ENCODE data around the gene TBC1D22A.
"Not testable (repeated sequence)": the region's sequence is repeated elsewhere in the genome, so short reads cannot be mapped to it uniquely, and the experiment has no call there.

The TBC1D22A gene

DNA sequence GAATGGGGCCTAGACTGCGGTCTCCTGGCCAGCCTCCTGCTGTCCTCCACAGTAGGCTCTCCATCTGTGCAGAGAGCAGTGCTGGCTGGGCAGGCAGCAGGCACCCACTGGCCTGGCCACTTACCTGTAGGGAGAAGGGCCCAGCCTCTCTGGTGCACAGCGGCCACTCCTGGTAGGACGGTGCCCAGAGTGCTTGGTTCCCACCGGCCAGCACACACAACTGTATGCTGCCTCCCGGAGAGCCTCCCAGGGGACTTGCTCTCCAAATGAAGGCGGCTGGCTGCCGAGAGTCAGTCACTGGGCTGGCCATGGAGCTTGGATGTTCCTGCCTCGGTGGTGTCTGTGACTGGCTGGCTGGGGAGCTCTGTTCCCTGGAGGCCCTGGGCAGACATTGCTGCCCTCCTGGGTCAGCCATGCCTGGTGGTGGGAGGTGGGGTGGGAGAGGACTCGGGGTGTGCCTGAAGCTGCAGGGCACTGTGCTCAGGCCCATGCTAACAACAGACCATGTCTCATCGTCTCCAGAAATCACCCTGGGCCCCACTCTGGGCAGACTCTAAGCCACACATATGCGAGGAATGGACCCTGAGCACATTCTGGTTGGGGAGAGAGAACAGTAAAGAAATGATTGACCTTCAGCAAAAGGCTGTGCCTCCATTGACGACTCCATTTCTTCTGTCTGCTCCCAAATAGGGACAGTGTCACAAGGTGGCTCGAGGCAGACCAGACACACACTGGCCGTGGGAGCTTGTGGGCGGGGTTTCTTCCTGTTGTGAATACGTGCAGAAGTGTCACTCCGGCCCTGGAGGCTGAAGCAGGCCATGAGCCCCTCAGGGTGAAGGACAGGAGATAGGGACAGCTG lies 350.8 kb downstream of the TBC1D22A start:
- DNase-seq = no peak

DNA sequence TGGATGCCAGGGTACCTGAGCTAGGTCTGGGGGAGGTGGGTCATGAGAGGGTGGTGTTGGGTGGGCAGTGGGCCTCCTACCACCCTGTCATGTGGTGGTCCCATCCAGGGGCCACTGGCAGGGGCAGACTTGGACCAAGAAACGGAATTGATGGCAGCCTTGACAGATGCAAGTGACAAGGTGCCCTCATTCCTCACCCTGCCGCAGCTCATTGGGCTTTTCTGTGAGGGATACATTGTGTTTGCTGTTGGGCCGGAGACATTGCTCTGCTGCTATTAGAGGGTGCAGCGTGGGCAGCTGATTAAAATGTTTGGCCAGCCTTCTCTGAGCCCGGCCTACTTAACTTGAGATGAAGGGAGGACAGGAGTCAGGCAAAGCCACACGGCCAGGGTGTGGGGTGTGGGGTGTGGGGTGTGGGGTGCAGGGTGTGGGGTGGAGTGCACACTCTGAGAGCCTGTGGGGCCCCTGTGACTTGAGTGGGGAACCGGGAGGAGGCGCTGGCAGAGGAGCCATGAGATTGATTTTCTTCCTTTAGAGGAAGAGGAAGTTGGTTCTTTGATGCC lies 351.5 kb downstream of the TBC1D22A start:
- DNase-seq = no peak

DNA sequence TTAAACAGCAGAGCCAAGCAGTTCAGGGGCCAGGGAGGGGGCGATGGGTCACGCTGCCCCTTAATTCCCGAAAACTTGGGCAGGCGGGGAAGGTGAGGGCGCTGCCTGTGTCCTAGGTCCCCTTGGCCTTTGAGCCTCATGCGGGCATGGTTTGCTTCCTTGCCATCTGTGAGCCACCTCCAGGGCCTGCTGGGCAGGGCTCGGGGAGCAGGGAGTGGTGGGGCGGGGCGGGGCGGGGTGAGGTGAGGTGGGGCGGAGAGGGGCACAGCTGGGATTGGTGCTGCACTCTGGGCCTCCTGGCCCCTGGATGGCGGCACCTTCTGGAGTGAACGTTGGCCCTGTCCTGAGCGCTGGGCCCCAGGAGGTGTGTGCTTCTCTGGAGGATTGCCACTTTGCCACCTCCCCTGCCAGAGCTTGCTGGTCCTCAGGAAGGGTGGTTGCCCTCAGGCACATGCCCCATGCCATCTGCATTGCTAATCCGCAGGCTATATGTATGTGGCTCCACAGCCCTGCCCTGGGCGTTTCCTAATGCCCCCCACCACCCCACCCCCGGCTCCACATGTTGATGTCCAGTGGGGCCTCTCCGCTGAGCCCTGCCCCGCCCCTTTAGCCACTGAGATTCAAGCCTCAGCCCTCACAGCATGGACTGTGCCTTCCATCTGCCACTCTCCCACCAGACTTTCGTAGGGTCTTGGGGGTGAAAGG lies 352.5 kb downstream of the TBC1D22A start:
- no peak for DNase-seq

DNA sequence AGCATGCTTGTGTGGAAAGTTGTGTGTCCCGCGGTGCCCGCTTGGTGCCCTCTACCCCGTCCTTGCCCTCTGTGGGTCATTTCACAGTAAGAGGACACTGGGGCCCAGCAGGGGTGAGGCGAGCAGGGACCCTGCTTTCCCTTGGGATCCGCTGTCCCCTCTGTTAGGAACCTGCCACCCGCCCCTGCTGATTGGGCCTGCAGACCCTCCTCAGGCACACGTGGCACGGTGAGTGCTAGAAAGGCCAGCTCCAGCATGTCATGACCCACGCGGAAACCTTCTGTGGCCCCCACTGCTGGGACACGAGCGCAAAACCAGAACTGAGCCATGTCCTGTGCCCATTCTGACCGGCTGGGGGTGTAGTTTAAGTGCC lies 353.1 kb downstream of the TBC1D22A start:
- DNase-seq = no peak

DNA sequence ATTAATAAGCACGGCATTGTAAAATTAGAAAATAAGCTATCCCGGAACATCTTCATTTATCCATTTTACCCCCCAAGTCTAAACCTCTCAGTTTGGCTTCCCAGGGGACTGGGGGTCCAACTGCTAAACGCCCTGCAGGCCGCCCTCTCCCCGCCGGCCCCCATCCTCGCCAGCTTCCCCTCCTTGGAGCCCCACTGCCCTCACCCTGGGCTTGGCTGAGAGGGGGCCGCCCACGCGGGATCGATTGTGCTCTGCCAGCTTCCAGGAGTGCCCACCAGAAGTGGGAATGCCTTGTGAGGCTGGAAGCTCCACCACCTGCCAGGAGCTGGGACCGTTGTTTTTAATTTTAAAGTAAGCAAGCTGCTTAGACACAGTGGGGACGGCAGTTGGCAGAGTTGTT lies 353.5 kb downstream of the TBC1D22A start:
- no peak for DNase-seq

DNA sequence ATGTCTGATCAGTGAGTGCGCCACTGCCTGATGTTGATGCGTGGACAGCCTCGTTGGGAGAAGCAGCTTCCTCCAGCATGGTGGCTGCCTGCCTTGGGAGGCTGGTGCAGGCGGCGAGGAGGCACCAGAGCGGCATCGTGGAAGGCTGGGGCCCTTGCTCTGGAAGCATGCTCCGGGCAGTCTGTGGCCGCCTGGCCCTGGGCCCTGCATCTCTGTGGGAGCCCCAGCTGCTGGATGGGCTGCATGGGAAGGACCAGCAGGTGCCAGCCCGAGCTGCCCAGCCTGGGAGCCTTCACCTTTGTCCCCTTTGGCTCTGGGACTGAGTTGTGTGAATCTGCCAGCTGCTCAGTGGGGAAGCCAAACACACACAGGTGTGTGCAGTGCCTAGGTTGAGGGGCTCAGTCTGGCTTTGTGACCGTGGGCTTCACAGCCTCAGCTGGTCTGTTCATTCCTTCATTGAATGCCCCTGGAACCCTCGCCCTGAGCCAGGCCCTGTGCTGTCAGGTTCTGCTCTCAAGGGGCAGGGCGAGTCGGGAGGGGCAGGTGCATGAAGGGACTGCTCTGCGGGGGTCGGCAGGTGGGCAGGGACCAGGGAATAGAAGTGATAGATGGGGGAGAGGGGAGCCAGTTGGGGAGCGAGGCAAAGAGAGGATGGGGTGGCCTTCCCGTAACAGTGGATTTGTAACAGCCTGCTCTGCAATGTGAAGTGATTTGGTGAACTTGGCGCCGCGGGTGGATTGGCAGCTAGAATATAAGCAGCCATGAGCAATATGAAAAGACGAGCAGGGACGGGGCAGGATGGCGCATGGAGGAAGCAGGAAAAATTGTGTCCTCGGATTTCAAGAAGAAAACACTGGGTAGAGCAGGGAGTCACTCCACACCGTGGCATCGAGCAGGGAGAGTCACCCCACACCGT lies 354.2 kb downstream of the TBC1D22A start:
- DNase-seq = no peak

DNA sequence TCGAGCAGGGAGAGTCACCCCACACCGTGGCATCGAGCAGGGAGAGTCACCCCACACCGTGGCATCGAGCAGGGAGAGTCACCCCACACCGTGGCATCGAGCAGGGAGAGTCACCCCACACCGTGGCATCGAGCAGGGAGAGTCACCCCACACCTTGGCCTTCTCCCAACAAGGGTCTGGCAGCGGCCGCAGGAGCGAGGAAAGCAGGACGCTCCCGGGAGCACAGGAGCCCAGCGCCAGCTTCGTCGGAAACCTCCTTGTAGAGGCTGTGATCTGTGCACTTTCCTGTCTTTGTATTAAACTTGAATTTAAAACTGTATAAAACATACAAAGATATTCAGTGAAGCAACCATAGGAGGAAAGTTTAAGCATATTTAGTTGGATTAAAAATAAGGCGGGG lies 355.0 kb downstream of the TBC1D22A start:
- DNase-seq = not testable (repeated sequence)

DNA sequence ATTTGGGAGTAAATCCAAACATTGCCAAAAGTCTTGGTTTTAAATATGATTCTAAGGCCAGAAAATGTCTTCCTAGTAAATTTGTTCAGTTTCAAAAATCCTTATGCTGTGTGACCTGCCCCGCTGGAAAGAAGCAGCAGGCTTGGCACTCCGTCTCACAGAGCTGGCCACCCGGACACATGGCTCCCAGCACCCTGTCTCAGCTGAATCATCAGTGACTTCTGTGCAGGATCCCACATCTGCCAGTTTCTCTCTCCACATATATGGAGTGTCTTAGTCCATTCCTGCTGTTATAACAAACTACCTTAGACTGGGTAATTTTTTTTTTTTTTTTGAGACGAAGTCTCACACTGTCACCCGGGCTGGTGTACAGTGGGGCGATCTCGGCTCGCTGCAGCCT lies 356.7 kb downstream of the TBC1D22A start:
- DNase-seq = no peak

DNA sequence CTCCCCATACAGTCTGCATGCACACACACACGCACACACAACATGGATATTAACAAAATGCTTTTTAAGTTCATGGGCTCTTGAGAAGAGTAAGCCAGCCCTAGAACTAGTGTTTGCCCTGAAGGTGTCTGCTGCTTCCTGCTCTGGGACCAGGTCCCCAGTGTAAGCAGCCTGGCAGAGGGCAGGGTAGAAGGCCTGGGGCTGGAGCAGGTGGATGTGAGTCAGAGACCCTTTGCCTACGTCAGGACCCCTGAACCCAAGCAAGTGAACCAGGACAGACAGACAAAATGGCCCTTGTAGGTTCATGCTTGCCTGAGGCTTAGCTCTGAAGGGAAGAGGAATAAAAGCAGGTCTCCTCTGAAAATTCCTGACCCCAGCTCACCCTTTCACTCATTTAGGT lies 357.9 kb downstream of the TBC1D22A start:
- DNase-seq = no peak

DNA sequence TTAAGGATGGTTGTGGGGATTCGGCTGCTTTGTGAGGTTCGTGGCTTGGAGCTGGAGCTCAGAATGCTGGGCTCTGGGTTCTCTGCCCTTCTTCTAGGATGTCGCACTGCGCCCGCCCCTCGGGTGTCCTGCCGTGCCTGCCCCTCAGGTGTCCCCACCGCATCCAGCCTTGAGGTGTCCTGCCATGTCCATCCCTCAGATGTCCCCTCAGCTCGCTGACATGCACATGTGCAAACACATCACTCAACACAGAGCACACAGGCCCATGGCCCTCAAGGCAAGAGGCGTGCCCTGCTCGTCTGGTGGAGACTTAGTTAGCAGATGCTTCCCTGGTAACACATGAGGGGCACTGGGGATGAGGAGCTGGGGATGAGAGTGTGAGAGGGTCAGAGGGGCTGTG lies 359.3 kb downstream of the TBC1D22A start:
- DNase-seq = no peak

DNA sequence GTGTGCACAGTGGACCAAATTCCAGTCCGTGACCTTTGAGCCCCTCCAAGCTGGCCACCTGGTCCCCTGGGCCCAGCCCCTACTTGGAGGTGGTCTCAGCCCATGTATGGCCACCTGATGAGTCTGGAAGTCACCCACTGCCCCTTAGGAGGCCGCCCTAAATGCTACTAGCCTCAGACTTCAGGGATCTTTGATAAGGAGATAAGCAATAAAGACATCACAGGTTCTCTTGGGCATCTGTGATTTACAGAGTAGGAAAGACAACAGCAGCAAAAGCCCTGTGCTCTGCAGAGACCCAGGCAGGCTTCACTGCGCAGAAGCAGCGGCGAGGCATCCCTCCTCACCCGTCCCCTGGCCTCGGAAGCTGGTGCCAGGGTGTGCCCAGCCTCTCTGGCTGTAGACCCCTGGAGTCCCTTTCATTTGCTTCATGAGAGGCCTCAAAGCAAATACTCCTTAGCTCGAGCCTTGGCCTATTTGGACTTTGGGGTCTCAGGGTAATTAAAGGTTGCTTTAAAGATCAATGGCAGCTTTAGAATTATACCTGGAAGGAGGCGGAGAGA lies 360.1 kb downstream of the TBC1D22A start:
- no peak for DNase-seq

DNA sequence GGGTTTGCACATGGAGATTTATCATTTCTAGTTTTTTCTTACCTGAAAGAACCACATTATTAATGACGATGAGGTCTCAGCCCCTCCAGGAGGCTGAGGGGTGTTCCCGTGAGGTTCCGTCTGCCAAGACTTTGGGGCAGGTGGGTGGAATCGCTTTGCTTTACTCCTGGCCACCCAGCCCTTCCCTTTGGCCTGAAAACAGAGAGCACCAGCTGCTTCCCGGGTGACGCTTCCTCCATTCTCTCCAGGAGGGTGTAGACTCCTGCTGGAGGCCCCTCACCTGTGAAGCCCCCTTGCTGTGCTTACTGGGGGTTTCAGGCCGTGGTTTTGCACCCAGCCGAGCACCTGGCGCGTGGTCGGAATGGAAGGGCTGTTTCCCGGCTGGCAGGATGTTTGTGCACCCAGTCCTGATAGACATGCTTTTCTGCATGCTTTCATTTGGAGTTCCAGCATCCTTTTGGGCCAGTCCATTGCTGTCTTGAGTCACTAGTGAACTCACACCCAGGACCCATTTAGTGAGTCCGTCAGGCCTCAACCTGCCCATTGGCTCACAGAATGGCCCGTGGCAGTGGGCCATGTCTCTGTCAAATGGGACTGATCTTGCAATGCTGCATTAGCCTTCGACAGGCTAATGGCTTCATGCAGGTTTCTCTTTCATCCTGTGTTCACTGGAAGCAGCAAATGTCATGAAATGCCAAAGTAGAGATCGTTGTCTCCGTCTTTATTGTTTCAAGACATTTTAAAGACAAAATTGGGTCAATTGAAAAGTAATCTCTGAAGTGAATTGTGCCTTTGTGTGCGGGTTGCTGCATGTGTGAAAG lies 360.8 kb downstream of the TBC1D22A start:
- no peak for DNase-seq

DNA sequence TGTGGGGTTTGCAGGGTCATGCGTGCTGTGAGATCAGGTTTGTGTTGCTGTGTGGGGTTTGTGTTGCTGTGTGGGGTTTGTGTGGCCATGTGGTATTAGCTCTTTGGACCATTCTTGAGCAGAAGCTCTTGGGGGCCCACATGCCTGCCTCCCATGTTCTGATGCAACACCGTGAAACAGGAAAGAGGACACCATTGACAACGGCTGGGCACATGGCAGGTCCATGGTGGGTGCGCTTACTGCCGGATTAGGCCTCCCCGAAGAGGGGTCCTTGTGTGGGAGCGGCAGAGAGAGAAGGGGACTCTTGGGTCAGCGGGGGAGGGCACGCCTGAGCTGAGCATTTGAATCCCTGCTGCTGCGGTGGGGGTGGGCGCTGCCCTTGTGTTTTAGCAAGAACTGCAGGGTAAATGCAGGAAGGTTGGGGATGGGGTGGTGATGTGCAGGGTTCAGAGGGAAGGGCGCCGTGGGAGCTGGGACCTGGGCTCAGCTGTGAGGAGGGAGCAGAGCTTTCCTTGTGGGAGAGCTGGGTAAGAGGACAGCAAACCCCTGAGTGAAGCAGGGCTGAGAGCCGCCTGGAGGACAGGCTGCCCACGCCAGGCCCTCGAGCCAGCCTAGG lies 361.5 kb downstream of the TBC1D22A start:
- no peak for DNase-seq

DNA sequence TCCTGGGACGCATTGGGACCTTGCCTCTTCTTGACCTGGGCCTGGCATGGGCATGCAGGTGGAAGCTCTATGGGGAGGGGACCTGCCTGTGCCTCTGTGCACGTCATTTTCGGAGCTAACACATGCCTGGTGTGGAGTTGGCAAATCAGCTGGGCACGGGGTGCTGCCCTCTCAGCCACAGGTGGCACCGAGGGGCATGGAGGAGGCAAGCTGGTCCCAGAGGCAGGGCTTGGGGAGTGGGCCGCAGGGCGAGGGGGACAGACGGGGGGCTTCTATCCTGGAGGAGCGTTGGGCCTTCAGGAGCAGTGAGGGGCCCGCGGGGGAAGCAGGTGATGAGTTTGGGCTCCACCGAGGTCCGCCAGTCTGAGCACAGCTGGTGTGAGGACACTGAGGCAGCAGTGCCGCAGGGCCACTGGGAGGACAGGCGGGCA lies 362.0 kb downstream of the TBC1D22A start:
- no peak for DNase-seq

DNA sequence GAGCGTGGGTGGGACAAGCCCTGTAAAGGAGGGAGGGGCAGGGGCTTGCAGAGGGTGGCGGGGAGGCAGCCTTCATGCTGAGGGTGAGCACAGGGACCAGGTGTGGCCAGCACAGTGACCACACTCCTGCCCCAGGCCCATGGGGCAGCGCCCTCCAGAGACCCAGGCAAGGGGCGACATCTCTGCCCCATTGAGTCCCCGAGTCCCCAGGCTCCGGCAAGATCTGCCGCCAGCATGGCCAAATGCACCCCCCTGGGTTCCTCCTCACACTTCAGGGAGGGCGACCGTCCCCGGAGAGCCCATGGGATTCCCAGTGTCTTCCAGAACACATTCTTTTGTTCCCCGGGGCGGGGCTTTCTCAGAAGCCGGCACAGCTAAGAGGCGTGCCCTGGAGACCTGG lies 362.5 kb downstream of the TBC1D22A start:
- DNase-seq = no peak

DNA sequence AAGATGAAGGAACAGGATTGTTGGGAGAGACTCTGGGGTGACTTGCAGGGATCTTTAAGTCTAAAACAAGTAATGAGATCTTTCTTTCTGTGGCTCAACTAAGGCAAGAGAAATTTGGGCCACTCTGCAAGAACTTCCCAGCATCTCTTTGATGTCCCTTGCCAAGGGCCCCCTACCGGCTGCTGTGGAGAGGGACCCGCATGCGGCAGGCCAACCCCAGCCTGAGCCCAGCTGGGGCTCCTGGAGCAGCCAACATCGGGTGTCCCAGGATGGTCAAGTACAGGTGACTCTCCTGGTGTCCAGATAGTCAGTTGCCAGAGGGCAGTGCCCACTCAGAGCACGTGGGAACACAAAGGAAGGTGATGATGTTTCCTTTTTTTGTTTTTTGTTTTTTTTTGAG lies 363.2 kb downstream of the TBC1D22A start:
- no peak for DNase-seq

DNA sequence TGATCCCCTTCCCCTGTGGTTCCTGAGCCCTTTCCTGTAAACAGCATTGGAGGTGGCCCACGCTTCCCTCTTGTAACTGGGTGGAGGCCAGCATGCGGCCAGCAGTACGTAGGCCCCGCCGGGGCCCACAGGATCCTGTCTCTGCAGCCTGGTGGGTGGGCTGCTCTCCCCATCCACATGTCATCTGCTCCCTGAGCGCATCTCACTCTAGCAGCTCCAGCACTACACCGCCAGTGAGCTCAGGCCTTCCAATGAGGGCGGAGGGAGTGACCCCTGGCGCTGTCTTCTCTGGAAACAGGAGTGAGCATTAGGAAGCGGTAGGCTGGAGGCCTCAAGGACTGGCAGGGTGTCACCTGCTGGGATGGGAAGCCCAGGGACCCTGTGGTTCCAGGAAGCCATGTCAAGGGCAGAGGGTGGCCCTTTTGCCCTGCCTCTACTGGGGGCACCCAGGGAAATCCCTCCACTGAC lies 363.9 kb downstream of the TBC1D22A start:
- no peak for DNase-seq

DNA sequence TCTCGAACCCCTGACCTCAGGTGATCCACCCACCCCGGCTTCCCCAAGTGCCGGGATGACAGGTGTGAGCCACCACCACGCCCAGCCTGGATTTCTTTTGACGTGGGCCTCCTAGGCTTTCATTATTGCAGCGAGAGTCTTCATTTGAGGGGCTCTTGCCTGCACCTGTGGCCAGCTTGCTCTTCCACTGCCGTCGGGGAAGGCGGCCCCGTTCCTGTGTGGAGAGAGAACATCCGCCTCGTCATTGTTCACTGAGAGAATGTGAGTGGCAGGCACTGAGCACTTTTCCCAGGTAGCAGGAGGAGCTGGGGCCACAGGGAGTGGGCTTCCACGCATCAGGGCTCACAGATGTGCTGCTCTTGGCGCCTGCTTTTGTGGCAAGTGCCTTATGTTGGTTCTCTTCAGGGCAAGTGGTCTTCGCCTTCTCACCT lies 365.0 kb downstream of the TBC1D22A start:
- no peak for DNase-seq

DNA sequence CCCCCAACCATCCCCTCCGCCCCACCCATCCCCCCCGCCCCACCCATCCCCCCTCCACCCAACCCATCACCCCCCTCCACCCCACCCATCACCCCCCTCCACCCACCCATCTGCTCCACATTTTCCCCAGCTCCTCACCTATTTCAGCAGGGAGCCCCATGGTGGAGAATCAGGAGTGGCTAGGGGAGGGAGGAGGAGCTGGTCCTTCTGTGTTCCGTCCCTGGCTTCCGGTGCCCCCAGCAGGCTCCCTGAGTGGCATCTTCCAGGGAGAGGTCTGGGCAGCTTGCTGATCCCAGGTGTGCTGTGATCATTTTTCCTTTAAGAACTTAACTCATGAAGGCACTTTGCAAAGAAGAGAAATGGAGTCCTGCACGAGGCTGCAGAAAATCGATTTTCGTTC lies 365.8 kb downstream of the TBC1D22A start:
- no peak for DNase-seq

DNA sequence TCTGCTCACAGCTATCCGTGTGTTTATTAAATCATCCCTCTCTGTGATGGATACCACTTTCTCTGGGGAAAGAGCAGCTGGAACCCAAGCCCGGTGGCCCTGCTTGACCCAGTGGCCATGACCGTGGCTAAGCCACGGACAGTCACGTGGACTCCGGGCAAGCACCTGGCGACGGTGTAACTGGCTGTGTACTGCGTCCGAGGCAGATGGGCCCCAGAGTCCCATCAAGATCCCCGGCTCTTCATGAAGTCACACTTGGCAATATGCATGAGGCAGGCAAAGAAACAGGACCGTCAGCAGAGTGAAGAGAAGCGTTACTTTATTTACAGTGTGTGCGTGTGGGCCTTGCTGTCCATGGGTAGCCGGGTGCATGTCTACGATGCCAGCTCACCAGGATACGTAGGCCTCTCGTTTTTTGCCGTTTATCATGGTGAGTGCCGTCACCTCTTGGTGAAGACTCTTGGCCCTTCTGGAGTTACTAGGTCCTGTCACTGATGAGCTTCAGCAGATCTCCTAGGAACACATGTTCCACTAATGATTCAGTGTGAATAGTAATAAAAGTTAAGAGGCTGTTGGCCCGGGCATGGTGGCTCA lies 366.3 kb downstream of the TBC1D22A start:
- DNase-seq = no peak
